GM12874 (cell line): Measurements from ENCODE around the gene FRMD8.

Experiments used
- CTCF ChIP-seq: IDR thresholded peaks from 2 replicates; pipeline ENCODE4 v1.5.1; 2011; ENCODE audit warnings: low read depth, mild to moderate bottlenecking, control low read depth, low read length, moderate library complexity; ENCODE audit not compliant: insufficient read depth

FRMD8 gene

GRCh38 chr11:65459552-65459951, 73.1 kb downstream of the FRMD8 start:
- TF ChIP-seq CTCF: no peak
